SK-N-SH treated with all-trans-retinoic acid at 6 μM for 48 hours (cell line): ENCODE data around the gene GRIK5.

Experiments
- ARNTL ChIP-seq: fragments of 450-650 bp; formaldehyde crosslinking; IDR thresholded peaks from 2 replicates; pipeline ENCODE4 v1.5.0; 2020; ENCODE audit warnings: low read depth, mild to moderate bottlenecking, moderate library complexity, borderline replicate concordance
- BACH2 ChIP-seq: fragments of 250-450 bp; sonication (Bioruptor Pico); IDR thresholded peaks from 2 replicates; pipeline ENCODE4 v1.9.0; 2021; ENCODE audit warnings: mild to moderate bottlenecking, borderline replicate concordance
- ESRRG ChIP-seq: fragments of 250-450 bp; sonication (Bioruptor Pico); IDR thresholded peaks from 2 replicates; pipeline ENCODE4 v1.6.1; 2021; ENCODE audit warnings: mild to moderate bottlenecking
- GLIS3 ChIP-seq: fragments of 250-450 bp; sonication (Bioruptor Pico); IDR thresholded peaks from 2 replicates; pipeline ENCODE4 v1.5.0; 2020; ENCODE audit warnings: mild to moderate bottlenecking, moderate library complexity
- PATZ1 ChIP-seq: fragments of 250-450 bp; sonication (Bioruptor Pico); IDR thresholded peaks from 2 replicates; pipeline ENCODE4 v1.8.0; 2020; ENCODE audit warnings: mild to moderate bottlenecking, moderate library complexity, borderline replicate concordance
- POU6F1 ChIP-seq: fragments of 250-450 bp; sonication (Bioruptor Pico); IDR thresholded peaks from 2 replicates; pipeline ENCODE4 v1.8.0; 2021; ENCODE audit warnings: low read depth, mild to moderate bottlenecking, moderate library complexity, borderline replicate concordance
- PPARA ChIP-seq: fragments of 250-450 bp; sonication (Bioruptor Pico); IDR thresholded peaks from 2 replicates; pipeline ENCODE4 v1.5.0; 2020; ENCODE audit warnings: mild to moderate bottlenecking, borderline replicate concordance
- RARB ChIP-seq: fragments of 250-450 bp; sonication (Bioruptor Pico); IDR thresholded peaks from 2 replicates; pipeline ENCODE4 v1.8.0; 2021; ENCODE audit warnings: mild to moderate bottlenecking, moderate library complexity
- TSHZ2 ChIP-seq: fragments of 250-450 bp; sonication (Bioruptor Pico); IDR thresholded peaks from 2 replicates; pipeline ENCODE4 v1.5.0; 2020; ENCODE audit warnings: mild to moderate bottlenecking, moderate library complexity
- ZC3H10 ChIP-seq: fragments of 250-450 bp; sonication (Bioruptor Pico); IDR thresholded peaks from 2 replicates; pipeline ENCODE4 v1.5.1; 2021; ENCODE audit warnings: mild to moderate bottlenecking, moderate library complexity
- ZFP3 ChIP-seq: fragments of 250-450 bp; sonication (Bioruptor Pico); IDR thresholded peaks from 2 replicates; pipeline ENCODE4 v1.5.0; 2020; ENCODE audit warnings: mild to moderate bottlenecking, moderate library complexity
- ZFP30 ChIP-seq: fragments of 450-650 bp; formaldehyde crosslinking; IDR thresholded peaks from 2 replicates; pipeline ENCODE4 v1.5.0; 2022; ENCODE audit warnings: mild to moderate bottlenecking, moderate library complexity
- ZNF565 ChIP-seq: fragments of 450-650 bp; formaldehyde crosslinking; conservative IDR thresholded peaks from 2 replicates; pipeline ENCODE4 v1.5.0; 2020; ENCODE audit warnings: low read depth, mild to moderate bottlenecking, moderate library complexity

- no peak for TF ChIP-seq ZNF565 (CRISPR knock-in tag)
- no peak for TF ChIP-seq BACH2 (CRISPR knock-in tag)
- no peak for TF ChIP-seq PPARA (CRISPR knock-in tag)
- no peak for TF ChIP-seq GLIS3 (CRISPR knock-in tag)
- no peak for TF ChIP-seq ZFP30 (CRISPR knock-in tag)
- TF ChIP-seq POU6F1 (CRISPR knock-in tag), result no peak
- no peak for TF ChIP-seq ARNTL (CRISPR knock-in tag)
- TF ChIP-seq ESRRG (CRISPR knock-in tag), result no peak
- no peak for TF ChIP-seq PATZ1 (CRISPR knock-in tag)
- TF ChIP-seq TSHZ2 (CRISPR knock-in tag), result no peak
- TF ChIP-seq ZC3H10, result no peak
- TF ChIP-seq ZFP3 (CRISPR knock-in tag), result no peak
- TF ChIP-seq RARB, result no peak
These were observed 31.3 kb downstream of the GRIK5 start for GRCh38 chr19:42038666-42039065.
